ENCODE data around the gene IL1RAPL2. TPM values are rescaled to one million over a fixed set of nuclear protein-coding genes. Genes with fewer than 3 reads are reported as not detected.

IL1RAPL2 gene
- total and polyA plus RNA-seq, 3 experiments from 2014 or later = not detected

DNA sequence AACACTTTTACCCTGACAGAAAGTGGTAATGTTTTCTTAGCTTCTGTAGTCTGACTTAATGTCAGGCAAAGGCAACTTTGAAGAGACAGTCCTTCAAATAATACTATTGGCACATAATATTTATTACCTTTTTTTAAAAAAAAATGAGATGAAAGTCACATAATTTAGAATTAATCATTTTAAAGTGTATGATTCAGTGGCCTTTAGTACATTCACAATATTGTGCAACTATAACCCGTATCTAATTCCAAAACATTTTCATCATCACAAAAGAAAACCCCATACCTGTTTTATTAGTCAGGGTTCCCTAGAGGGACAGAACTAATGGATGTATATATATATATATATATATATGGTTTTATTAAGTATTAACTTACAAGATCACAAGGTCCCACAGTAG, 749.2 kb downstream of the IL1RAPL2 start:
- H3K27me3 Mint-ChIP-seq = no peaks in the 10 kb centered on the region
- no peaks in the 10 kb centered on the region for H3K36me3 Mint-ChIP-seq
- Histone ChIP-seq H3K9me3 (ENCODE audit: low read length) (no peaks in the 10 kb centered on the region), H3K4me1 (ENCODE audit: insufficient read depth, low read length) (no peaks in the 10 kb centered on the region), H3K36me3 (ENCODE audit: insufficient read depth, low read length) (no peaks in the 10 kb centered on the region), H3K27ac (ENCODE audit: low read depth, low read length) (no peak overlapping the region), H3K27me3 (ENCODE audit: insufficient read depth, low read length, poor library complexity, severe bottlenecking) (no peaks in the 10 kb centered on the region), H3K4me3 (ENCODE audit: low read length) (no peak overlapping the region)
- no peak for DNase-seq
- peaks cover 0 to 2% (median 0%) of the 10 kb centered on the region in 5 donors for H3K9me3 Mint-ChIP-seq
- CTCF ChIA-PET = no interaction called here
- no peak overlapping the region for H3K27ac Mint-ChIP-seq
- H3K4me3 Mint-ChIP-seq = no peak overlapping the region
- H3K4me1 Mint-ChIP-seq = no peaks in the 10 kb centered on the region
- POLR2A ChIA-PET = no interaction called here

DNA sequence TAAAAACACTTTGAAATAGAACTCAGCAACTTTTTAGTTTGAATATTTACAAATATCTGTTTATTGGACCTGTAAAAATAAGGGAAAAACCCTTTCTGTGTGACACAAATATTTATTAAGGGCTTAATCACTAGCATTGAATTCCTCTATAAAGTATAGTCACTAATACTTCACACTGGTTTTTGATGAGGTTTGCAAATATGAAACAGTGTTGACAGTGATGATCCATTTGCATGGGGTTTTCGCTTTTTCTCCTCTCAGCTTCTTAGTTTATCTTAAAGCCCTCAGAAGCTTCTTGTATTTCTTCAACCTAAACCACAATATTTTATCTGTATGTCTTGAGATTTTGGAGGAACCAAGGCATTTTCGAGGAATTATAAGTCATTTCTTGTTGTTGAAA, 751.1 kb downstream of the IL1RAPL2 start:
- no peaks in the 10 kb centered on the region for H3K27me3 ChIP-seq (ENCODE audit: insufficient read depth, low read length, poor library complexity, severe bottlenecking)
- DNase-seq = no peak
- Mint-ChIP-seq H3K4me3 (no peak overlapping the region), H3K27me3 (peaks cover 0 to 2% of the 10 kb centered on the region in 2 donors), H3K36me3 (no peaks in the 10 kb centered on the region), H3K27ac (no peak overlapping the region), H3K9me3 (peaks cover 0 to 2% (median 0%) of the 10 kb centered on the region in 5 donors), H3K4me1 (no peaks in the 10 kb centered on the region)
- H3K36me3 ChIP-seq (ENCODE audit: insufficient read depth, low read length) = no peaks in the 10 kb centered on the region
- no peaks in the 10 kb centered on the region for H3K4me1 ChIP-seq (ENCODE audit: insufficient read depth, low read length)
- H3K4me3 ChIP-seq (ENCODE audit: low read length) = no peak overlapping the region
- CTCF ChIA-PET = no interaction called here
- H3K9me3 ChIP-seq (ENCODE audit: low read length) = no peaks in the 10 kb centered on the region
- POLR2A ChIA-PET = no interaction called here
- no peak overlapping the region for H3K27ac ChIP-seq (ENCODE audit: low read depth, low read length)

DNA sequence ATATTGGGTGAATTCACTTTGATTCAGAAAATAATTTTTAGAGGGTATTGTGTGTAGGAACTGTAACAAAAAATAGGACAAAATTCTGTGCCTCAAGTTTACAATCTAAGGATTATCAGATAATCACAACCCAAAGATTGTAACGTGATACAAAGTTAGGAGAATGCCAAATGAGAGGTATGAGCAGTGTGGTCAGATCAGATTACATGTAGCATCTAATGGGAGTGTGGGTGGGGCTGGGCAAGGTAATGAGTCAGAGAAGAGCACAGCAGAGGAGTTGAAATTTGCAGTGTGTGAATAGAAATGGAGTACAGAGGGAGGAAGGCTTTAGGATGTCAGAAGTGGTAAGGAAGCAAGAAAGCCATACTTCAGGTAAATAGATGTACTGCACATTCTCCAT, 757.9 kb downstream of the IL1RAPL2 start:
- Histone ChIP-seq H3K36me3 (ENCODE audit: insufficient read depth, low read length) (no peaks in the 10 kb centered on the region), H3K27me3 (ENCODE audit: insufficient read depth, low read length, poor library complexity, severe bottlenecking) (no peaks in the 10 kb centered on the region), H3K27ac (ENCODE audit: low read depth, low read length) (no peak overlapping the region), H3K4me1 (ENCODE audit: insufficient read depth, low read length) (no peaks in the 10 kb centered on the region), H3K4me3 (ENCODE audit: low read length) (no peak overlapping the region), H3K9me3 (ENCODE audit: low read length) (no peaks in the 10 kb centered on the region)
- ChIA-PET POLR2A (no interaction called here), CTCF (no interaction called here)
- no peak for DNase-seq
- H3K4me3 Mint-ChIP-seq = no peak overlapping the region
- H3K27me3 Mint-ChIP-seq = peaks cover 0 to 2% of the 10 kb centered on the region in 2 donors
- peaks cover 0 to 2% (median 0%) of the 10 kb centered on the region in 5 donors for H3K9me3 Mint-ChIP-seq
- no peak overlapping the region for H3K27ac Mint-ChIP-seq
- no peaks in the 10 kb centered on the region for H3K36me3 Mint-ChIP-seq
- H3K4me1 Mint-ChIP-seq = no peaks in the 10 kb centered on the region

DNA sequence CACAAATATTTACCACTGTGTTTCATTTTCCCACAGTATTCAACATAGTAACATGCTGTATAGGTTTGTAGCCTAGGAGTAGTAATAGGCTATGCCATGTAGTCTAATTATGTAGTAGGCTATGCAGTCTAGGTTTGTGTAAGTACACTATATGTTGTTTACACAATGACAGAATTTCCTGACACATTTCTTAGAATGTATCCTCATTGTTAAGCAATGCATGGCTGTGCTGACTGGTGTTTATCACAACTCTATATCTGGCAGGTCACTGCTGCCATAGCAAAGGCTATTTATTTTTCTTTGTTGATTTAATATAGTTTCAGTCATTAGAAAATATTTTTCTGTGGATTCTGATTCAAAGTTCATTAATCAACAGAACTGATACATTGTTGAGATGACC, 762.8 kb downstream of the IL1RAPL2 start:
- no peaks in the 10 kb centered on the region for H3K27me3 Mint-ChIP-seq
- H3K4me1 Mint-ChIP-seq = no peaks in the 10 kb centered on the region
- DNase-seq = no peak
- POLR2A ChIA-PET = no interaction called here
- CTCF ChIA-PET = no interaction called here
- Histone ChIP-seq H3K9me3 (ENCODE audit: low read length) (no peaks in the 10 kb centered on the region), H3K4me1 (ENCODE audit: insufficient read depth, low read length) (no peaks in the 10 kb centered on the region), H3K4me3 (ENCODE audit: low read length) (no peak overlapping the region), H3K27ac (ENCODE audit: low read depth, low read length) (no peak overlapping the region), H3K36me3 (ENCODE audit: insufficient read depth, low read length) (no peaks in the 10 kb centered on the region), H3K27me3 (ENCODE audit: insufficient read depth, low read length, poor library complexity, severe bottlenecking) (no peaks in the 10 kb centered on the region)
- no peaks in the 10 kb centered on the region for H3K9me3 Mint-ChIP-seq
- peaks cover 0 to 1% (median 0%) of the 10 kb centered on the region in 3 donors for H3K36me3 Mint-ChIP-seq
- H3K27ac Mint-ChIP-seq = no peak overlapping the region
- H3K4me3 Mint-ChIP-seq = no peak overlapping the region

DNA sequence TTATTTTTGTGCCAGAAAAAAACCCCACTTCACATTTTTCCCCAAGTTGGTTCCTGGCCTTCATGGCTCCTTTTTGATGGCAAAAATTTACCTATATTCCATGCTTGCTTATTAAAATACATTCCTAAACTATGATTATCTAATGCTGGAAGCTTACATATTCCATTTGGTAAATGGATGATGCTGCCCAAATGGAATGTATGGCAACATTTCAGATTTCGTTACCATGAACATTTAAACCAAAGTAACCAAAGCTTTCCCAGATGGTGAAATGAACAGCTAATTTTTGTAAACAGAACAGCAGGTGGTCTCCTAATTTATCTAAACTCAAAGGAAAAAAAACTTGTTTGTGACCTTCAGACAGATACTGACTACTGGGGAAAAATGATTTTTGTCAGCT, 765.2 kb downstream of the IL1RAPL2 start:
- Histone ChIP-seq H3K4me3 (ENCODE audit: low read length) (no peak overlapping the region), H3K27ac (ENCODE audit: low read depth, low read length) (no peak overlapping the region), H3K9me3 (ENCODE audit: low read length) (no peaks in the 10 kb centered on the region), H3K36me3 (ENCODE audit: insufficient read depth, low read length) (no peaks in the 10 kb centered on the region), H3K4me1 (ENCODE audit: insufficient read depth, low read length) (no peaks in the 10 kb centered on the region), H3K27me3 (ENCODE audit: insufficient read depth, low read length, poor library complexity, severe bottlenecking) (no peaks in the 10 kb centered on the region)
- Mint-ChIP-seq H3K27ac (no peak overlapping the region), H3K4me1 (no peaks in the 10 kb centered on the region), H3K36me3 (peaks cover 0 to 1% (median 0%) of the 10 kb centered on the region in 3 donors), H3K4me3 (no peak overlapping the region), H3K27me3 (no peaks in the 10 kb centered on the region), H3K9me3 (no peaks in the 10 kb centered on the region)
- POLR2A ChIA-PET = no interaction called here
- no peak for DNase-seq
- CTCF ChIA-PET = no interaction called here

DNA sequence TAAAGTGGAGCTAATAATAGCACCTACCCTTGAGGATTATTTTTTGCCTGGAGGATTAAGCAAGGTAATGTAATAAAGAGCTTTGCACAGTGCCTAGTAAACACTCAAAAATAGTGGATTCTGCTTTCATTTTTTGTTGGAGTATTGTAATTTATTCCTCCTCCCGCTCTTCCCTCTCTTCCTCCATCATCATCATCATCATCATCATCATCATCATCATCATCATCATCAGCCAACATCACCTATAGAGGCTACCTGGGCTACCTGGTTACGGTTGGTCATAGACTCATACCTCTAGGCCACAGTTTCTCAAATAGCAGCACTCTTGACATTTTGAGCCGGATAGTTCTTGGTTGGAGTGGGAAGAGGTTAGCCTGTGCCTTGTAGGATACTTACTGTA, 781.4 kb downstream of the IL1RAPL2 start:
- Histone ChIP-seq H3K4me1 (ENCODE audit: insufficient read depth, low read length) (no peaks in the 10 kb centered on the region), H3K27ac (ENCODE audit: low read depth, low read length) (no peak overlapping the region), H3K36me3 (ENCODE audit: insufficient read depth, low read length) (no peaks in the 10 kb centered on the region), H3K4me3 (ENCODE audit: low read length) (no peak overlapping the region), H3K27me3 (ENCODE audit: insufficient read depth, low read length, poor library complexity, severe bottlenecking) (no peaks in the 10 kb centered on the region), H3K9me3 (ENCODE audit: low read length) (no peaks in the 10 kb centered on the region)
- Mint-ChIP-seq H3K4me1 (no peaks in the 10 kb centered on the region), H3K9me3 (peaks cover 0 to 3% (median 0%) of the 10 kb centered on the region in 5 donors), H3K36me3 (no peaks in the 10 kb centered on the region), H3K27ac (no peak overlapping the region), H3K4me3 (no peak overlapping the region), H3K27me3 (peaks cover 0 to 5% of the 10 kb centered on the region in 2 donors)
- DNase-seq = no peak
- ChIA-PET CTCF (interaction anchor here (0.6 kb wide), 1 partner anchor 11 kb away, joined by 3 read pairs; no protein-coding TSS in a partner anchor), POLR2A (no interaction called here)

DNA sequence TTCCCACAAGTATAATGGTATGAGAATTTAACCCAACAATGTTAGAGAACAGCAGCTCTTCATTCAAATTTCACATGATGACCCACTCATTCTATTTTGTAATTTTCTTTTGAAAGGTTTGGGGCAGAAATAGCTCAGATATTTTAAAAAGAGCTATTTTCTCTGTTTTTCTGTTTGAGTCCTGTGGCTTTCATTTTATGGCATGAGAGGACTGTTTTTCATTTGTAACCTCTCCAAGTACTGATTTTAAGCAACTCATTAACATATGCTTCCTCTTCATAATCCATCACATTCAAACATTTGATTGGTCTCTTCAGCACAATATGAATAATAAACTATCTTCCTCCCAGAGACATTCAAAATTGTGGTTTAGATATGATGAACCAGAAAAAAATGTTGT, 783.5 kb downstream of the IL1RAPL2 start:
- no peaks in the 10 kb centered on the region for H3K4me1 ChIP-seq (ENCODE audit: insufficient read depth, low read length)
- no peaks in the 10 kb centered on the region for H3K9me3 ChIP-seq (ENCODE audit: low read length)
- H3K4me3 ChIP-seq (ENCODE audit: low read length) = no peak overlapping the region
- H3K27ac Mint-ChIP-seq = no peak overlapping the region
- H3K27me3 ChIP-seq (ENCODE audit: insufficient read depth, low read length, poor library complexity, severe bottlenecking) = no peaks in the 10 kb centered on the region
- H3K9me3 Mint-ChIP-seq = peaks cover 0 to 3% (median 0%) of the 10 kb centered on the region in 5 donors
- H3K27me3 Mint-ChIP-seq = peaks cover 0 to 4% of the 10 kb centered on the region in 2 donors
- H3K36me3 ChIP-seq (ENCODE audit: insufficient read depth, low read length) = no peaks in the 10 kb centered on the region
- H3K4me1 Mint-ChIP-seq = no peaks in the 10 kb centered on the region
- POLR2A ChIA-PET = no interaction called here
- CTCF ChIA-PET = no interaction called here
- H3K36me3 Mint-ChIP-seq = no peaks in the 10 kb centered on the region
- no peak overlapping the region for H3K27ac ChIP-seq (ENCODE audit: low read depth, low read length)
- DNase-seq = no peak
- no peak overlapping the region for H3K4me3 Mint-ChIP-seq

DNA sequence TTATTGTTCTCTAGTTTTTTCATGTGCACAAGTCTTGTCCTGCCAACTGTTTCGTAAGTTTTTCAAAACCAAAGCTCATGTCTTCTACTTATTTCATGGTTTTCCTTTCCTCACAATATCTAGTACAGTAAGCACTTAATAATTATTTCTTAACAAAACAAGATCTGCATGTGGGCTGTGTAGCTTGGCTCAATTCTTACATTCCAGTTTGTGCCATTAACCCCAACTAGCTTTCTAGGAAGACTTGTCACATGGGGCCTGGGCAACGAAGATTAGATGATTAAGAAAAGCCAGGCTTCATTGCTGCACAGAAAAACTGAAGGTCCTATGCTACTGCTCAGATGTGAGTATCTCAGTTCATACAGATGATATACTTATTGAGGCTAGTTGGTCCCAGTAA, 809.8 kb downstream of the IL1RAPL2 start:
- Histone ChIP-seq H3K4me1 (ENCODE audit: insufficient read depth, low read length) (no peaks in the 10 kb centered on the region), H3K4me3 (ENCODE audit: low read length) (no peak overlapping the region), H3K9me3 (ENCODE audit: low read length) (no peaks in the 10 kb centered on the region), H3K36me3 (ENCODE audit: insufficient read depth, low read length) (no peaks in the 10 kb centered on the region), H3K27ac (ENCODE audit: low read depth, low read length) (no peak overlapping the region), H3K27me3 (ENCODE audit: insufficient read depth, low read length, poor library complexity, severe bottlenecking) (no peaks in the 10 kb centered on the region)
- POLR2A ChIA-PET = no interaction called here
- Mint-ChIP-seq H3K9me3 (peaks cover 0 to 5% (median 2%) of the 10 kb centered on the region in 5 donors), H3K4me1 (no peaks in the 10 kb centered on the region), H3K27me3 (peaks cover 0 to 8% of the 10 kb centered on the region in 2 donors), H3K36me3 (no peaks in the 10 kb centered on the region), H3K27ac (no peak overlapping the region), H3K4me3 (no peak overlapping the region)
- CTCF ChIA-PET = no interaction called here
- DNase-seq = no peak

DNA sequence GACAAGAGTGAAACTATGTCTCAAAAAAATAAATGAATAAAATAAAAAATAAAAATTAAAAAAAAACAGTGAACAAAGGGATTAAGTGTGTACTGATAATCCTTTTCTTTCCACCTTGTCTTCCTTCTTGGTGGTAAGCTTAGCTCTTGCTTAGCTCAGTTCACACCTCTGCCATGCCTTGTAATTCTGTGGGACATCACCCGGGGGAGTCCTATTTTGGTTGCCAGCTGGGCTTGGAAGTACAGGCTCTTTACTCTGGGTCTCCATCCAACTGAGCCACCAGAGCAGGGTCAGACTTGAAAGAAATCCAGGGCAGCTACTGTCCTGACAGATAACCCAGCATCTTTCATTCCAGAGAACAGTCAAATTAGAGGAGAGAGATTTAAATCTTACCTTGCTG, 858.7 kb downstream of the IL1RAPL2 start:
- peaks cover 0 to 8% of the 10 kb centered on the region in 2 donors for H3K27me3 Mint-ChIP-seq
- no peak overlapping the region for H3K27ac ChIP-seq (ENCODE audit: low read depth, low read length)
- no peak overlapping the region for H3K4me3 Mint-ChIP-seq
- no peak overlapping the region for H3K27ac Mint-ChIP-seq
- no peaks in the 10 kb centered on the region for H3K36me3 ChIP-seq (ENCODE audit: insufficient read depth, low read length)
- no peaks in the 10 kb centered on the region for H3K27me3 ChIP-seq (ENCODE audit: insufficient read depth, low read length, poor library complexity, severe bottlenecking)
- no peak overlapping the region for H3K4me3 ChIP-seq (ENCODE audit: low read length)
- H3K9me3 Mint-ChIP-seq = peaks cover 0 to 13% (median 2%) of the 10 kb centered on the region in 5 donors
- no peaks in the 10 kb centered on the region for H3K9me3 ChIP-seq (ENCODE audit: low read length)
- H3K4me1 ChIP-seq (ENCODE audit: insufficient read depth, low read length) = no peaks in the 10 kb centered on the region
- H3K4me1 Mint-ChIP-seq = no peaks in the 10 kb centered on the region
- CTCF ChIA-PET = no interaction called here
- DNase-seq = no peak
- POLR2A ChIA-PET = no interaction called here
- H3K36me3 Mint-ChIP-seq = no peaks in the 10 kb centered on the region

Data from CD8-positive, alpha-beta memory T cell (primary cell).